A549 treated with ZK216348 at 1 μM for 4 hours (cell line): ENCODE data around the gene FBXL22. TPM values are rescaled to one million over a fixed set of nuclear protein-coding genes. Genes with fewer than 3 reads are reported as not detected.

Experiments
- total RNA-seq: library from RNA; stranded (reverse); fragments of 200-300 nt; extraction: Qiagen RNA extraction; gene quantifications from 5 replicates; pipeline ENCODE4 v1.2.3, GENCODE V29; 2022; ENCODE audit warnings: low read depth

FBXL22 gene
- 0.17 to 0.44 TPM (median 0.22 TPM) in 5 replicates for total RNA-seq

DNA sequence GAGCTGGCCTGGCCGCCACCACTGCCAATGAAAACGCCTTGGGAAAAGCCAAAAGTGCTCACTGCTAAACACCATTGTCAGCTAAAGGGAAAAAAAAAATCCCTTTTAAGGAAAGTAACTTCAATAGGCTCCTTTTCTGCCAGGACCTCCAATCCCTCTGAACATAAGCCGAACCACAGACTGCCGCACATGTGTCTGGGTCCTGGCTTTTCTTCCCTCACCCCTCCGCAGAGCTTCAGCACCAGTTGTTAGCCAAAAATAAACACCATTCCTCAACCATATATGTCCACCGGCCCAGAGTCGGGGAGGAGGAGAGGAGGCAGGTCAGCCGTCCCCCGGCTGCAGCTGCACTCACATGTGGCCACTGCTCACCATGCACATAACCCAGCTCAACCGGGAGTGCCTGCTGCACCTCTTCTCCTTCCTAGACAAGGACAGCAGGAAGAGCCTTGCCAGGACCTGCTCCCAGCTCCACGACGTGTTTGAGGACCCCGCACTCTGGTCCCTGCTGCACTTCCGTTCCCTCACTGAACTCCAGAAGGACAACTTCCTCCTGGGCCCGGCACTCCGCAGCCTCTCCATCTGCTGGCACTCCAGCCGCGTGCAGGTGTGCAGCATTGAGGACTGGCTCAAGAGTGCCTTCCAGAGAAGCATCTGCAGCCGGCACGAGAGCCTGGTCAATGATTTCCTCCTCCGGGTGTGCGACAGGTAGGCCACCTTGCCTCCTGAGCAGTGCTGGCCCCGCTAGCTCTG lies at the start of gene FBXL22:
Gene FBXL22 (plus strand): TSS at position 350 of the 753 bp plus-strand sequence. CDS start 6 bp downstream, at position 356.

Other genes starting within 250 kb of the FBXL22 start
- gene CA12, start 215.5 kb upstream of the FBXL22 start, total RNA-seq, result 141 to 185 TPM (median 171 TPM) in 5 replicates
- 39.7 to 45.7 TPM (median 42.1 TPM) in 5 replicates for gene USP3, start 92.8 kb upstream of the FBXL22 start, total RNA-seq
- gene HERC1, start 236.6 kb downstream of the FBXL22 start, total RNA-seq, result 26.3 to 30.4 TPM (median 27.7 TPM) in 5 replicates